Muscle layer of duodenum (tissue), 2 donors: ENCODE results near the gene PAPLN.

Experiments used
- H3K27ac ChIP-seq: one replicate; pipeline ENCODE4 v1.7.0; 2013; ENCODE audit warnings: mild to moderate bottlenecking, low read length
- H3K27me3 ChIP-seq: one replicate; pipeline ENCODE4 v1.7.0; 2013; ENCODE audit warnings: low read depth, mild to moderate bottlenecking, control low read depth, low read length
- H3K36me3 ChIP-seq, 2 donors: one replicate each; pipeline ENCODE4 v1.7.0; 2013; ENCODE audit warnings: low read length in 2 of 2, control low read depth in 1 of 2, mild to moderate bottlenecking in 1 of 2; ENCODE audit not compliant: insufficient read depth in 2 of 2, control insufficient read depth in 1 of 2
- H3K4me1 ChIP-seq, 2 donors: one replicate each; pipeline ENCODE4 v1.7.0; 2013; ENCODE audit warnings: low read length in 2 of 2, mild to moderate bottlenecking in 2 of 2, control low read depth in 1 of 2, moderate library complexity in 1 of 2; ENCODE audit not compliant: insufficient read depth in 2 of 2, control insufficient read depth in 1 of 2
- H3K4me3 ChIP-seq, 2 donors: one replicate each; pipeline ENCODE4 v1.7.0; 2013; ENCODE audit warnings: low read length in 2 of 2, low read depth in 1 of 2, mild to moderate bottlenecking in 1 of 2
- H3K9me3 ChIP-seq, 2 donors: one replicate each; pipeline ENCODE4 v1.7.0; 2013; ENCODE audit warnings: low read length in 2 of 2, control low read depth in 1 of 2, mild to moderate bottlenecking in 1 of 2; ENCODE audit not compliant: control insufficient read depth in 1 of 2
- donor health status: healthy.

The PAPLN gene

GRCh38 chr14:73254247-73255004 lies 17.1 kb downstream of the PAPLN start:
- Histone ChIP-seq H3K27ac (no peak overlapping the region), H3K4me1 (no peaks in the 10 kb centered on the region), H3K4me3 (no peak overlapping the region), H3K27me3 (no peaks in the 10 kb centered on the region), H3K36me3 (peaks cover 0 to 14% of the 10 kb centered on the region in 2 donors), H3K9me3 (no peaks in the 10 kb centered on the region)

DNA sequence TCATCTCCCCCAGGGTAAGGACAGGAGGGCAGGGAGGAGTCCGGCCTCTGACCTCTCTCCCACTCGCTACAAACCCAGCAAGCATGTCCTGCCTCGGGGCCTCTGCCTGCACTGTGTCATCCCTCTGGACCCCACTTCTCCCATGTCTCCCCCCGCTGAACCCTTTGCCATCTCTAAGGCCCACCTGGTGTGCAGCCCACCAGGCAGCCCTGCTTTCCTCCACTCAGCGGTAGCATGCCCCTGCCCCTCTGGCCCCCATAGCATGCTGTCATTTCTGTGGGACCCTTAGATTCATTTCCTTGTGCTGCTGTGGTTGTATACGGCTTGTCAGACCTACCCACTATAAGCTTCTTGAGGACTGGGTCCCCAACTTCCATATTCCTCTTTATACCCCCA lies 17.7 kb downstream of the PAPLN start:
- no peak overlapping the region for H3K27ac ChIP-seq
- H3K27me3 ChIP-seq, result no peaks in the 10 kb centered on the region
- H3K9me3 ChIP-seq, result no peaks in the 10 kb centered on the region
- peaks cover 0 to 14% of the 10 kb centered on the region in 2 donors for H3K36me3 ChIP-seq
- no peak overlapping the region for H3K4me3 ChIP-seq
- no peaks in the 10 kb centered on the region for H3K4me1 ChIP-seq

- Histone ChIP-seq H3K27ac (no peak overlapping the region), H3K36me3 (peaks cover 0 to 14% of the 10 kb centered on the region in 2 donors), H3K4me3 (no peak overlapping the region), H3K27me3 (no peaks in the 10 kb centered on the region), H3K9me3 (no peaks in the 10 kb centered on the region), H3K4me1 (no peaks in the 10 kb centered on the region)
Measured at GRCh38 chr14:73255693-73256225, 18.5 kb downstream of the PAPLN start.

DNA sequence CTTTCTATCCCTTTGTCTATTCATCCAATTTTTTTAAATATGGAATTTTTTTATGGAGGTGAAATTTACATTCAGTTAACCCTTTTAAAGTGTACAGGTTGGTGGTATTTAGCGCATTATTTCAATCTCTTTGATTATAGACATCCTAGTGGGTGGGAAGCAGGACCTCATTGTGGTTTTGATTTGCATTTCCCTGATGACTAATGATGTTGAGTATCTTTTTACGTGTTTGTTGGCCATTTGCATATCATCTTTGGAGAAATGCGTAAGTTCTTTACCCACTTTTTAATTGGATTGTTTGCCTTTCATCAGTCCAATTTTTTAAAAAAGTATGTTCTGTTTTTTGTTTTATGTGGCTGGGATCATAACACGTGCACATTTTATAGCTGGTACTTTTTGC lies 20.8 kb downstream of the PAPLN start:
- Histone ChIP-seq H3K36me3 (peaks cover 0 to 4% of the 10 kb centered on the region in 2 donors), H3K27me3 (no peaks in the 10 kb centered on the region), H3K4me1 (no peaks in the 10 kb centered on the region), H3K4me3 (no peak overlapping the region), H3K27ac (no peak overlapping the region), H3K9me3 (no peaks in the 10 kb centered on the region)

DNA sequence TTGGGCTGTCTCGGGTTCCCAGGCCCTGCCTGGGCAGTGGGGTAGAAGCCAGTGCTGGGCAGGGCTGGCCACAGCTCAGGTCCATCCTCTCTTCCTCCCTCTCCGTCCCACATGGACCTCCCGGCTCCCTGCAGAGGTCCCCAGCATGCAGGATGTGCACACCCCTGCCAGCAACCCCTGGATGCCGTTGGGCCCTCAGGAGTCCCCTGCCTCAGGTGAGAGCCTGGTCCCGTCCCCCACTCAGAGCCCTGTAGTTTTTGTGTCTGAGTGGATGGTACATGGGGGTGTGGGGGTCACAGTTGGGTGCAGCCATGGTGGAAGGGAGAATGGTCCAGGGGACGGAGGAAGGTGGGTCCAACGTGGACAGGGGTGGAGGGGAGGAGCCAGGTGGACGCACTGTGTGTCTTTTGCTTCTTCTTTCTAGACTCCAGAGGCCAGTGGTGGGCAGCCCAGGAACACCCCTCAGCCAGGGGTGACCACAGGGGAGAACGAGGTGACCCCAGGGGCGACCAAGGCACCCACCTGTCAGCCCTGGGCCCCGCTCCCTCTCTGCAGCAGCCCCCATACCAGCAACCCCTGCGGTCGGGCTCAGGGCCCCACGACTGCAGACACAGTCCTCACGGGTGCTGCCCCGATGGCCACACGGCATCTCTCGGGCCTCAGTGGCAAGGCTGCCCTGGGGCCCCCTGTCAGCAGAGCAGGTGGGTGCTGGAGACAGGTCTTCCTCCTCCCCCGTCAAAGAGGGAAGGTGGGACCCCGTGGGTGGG lies 21.7 kb downstream of the PAPLN start:
- Histone ChIP-seq H3K4me3 (no peak overlapping the region), H3K4me1 (no peaks in the 10 kb centered on the region), H3K9me3 (no peaks in the 10 kb centered on the region), H3K36me3 (peaks cover 0 to 4% of the 10 kb centered on the region in 2 donors), H3K27me3 (no peaks in the 10 kb centered on the region), H3K27ac (no peak overlapping the region)

GRCh38 chr14:73259837-73260236 lies 22.5 kb downstream of the PAPLN start:
- Histone ChIP-seq H3K9me3 (no peaks in the 10 kb centered on the region), H3K36me3 (peaks cover 0 to 4% of the 10 kb centered on the region in 2 donors), H3K4me3 (no peak overlapping the region), H3K4me1 (no peaks in the 10 kb centered on the region), H3K27ac (no peak overlapping the region), H3K27me3 (no peaks in the 10 kb centered on the region)

GRCh38 chr14:73260574-73260973 lies 23.3 kb downstream of the PAPLN start:
- Histone ChIP-seq H3K4me3 (no peak overlapping the region), H3K27me3 (no peaks in the 10 kb centered on the region), H3K9me3 (no peaks in the 10 kb centered on the region), H3K36me3 (peaks cover 0 to 4% of the 10 kb centered on the region in 2 donors), H3K27ac (no peak overlapping the region), H3K4me1 (no peaks in the 10 kb centered on the region)

- no peaks in the 10 kb centered on the region for H3K27me3 ChIP-seq
- H3K4me1 ChIP-seq, result no peaks in the 10 kb centered on the region
- peaks cover 0 to 4% of the 10 kb centered on the region in 2 donors for H3K36me3 ChIP-seq
- H3K9me3 ChIP-seq, result no peaks in the 10 kb centered on the region
- H3K27ac ChIP-seq, result no peak overlapping the region
- no peak overlapping the region for H3K4me3 ChIP-seq
Measured at GRCh38 chr14:73261075-73261474, 23.8 kb downstream of the PAPLN start.

DNA sequence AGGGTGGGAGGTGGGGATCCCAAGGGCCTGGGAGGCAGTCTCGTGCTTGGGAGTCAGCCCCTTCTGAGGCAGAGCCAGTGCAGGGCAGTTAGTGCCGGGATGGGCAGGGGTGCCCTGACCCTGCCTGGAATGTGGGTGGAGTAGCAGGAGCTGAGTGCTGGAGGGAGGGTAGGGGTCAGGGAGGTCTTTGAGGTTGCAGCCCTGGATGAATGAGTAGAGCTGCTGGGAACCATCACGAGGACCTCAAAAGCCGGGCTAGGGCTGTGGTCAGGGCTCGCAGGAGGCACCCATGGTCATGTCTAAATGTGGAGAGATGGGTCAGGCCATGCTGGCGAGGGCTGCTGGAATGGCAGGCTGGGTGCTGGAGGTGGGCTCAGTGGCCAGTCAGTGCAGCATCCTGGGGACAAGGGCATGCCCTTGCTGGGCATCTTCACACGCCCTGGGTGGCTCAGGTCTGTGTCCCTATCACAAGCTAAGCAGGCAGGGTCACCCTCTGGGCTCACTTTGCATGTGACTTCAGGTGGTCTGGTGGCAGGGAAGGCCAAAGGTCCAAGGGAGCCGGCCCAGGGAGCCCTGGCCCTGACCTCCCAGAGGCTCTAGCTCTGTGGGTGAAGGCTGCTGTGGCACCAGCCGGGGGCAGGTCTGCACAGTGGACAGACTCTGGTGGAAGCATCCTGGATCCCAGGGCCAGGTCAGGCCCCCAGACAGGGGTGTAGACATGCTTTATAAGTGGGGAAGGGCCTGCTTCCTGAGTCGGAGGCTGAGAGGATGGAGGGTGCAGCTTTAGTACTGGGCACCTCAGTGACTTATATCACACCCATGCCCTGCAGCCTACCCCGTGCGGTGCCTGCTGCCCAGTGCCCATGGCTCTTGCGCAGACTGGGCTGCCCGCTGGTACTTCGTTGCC lies 24.5 kb downstream of the PAPLN start:
- Histone ChIP-seq H3K27me3 (no peaks in the 10 kb centered on the region), H3K36me3 (peaks cover 0 to 4% of the 10 kb centered on the region in 2 donors), H3K4me3 (no peak overlapping the region), H3K4me1 (no peaks in the 10 kb centered on the region), H3K27ac (no peak overlapping the region), H3K9me3 (no peaks in the 10 kb centered on the region)

DNA sequence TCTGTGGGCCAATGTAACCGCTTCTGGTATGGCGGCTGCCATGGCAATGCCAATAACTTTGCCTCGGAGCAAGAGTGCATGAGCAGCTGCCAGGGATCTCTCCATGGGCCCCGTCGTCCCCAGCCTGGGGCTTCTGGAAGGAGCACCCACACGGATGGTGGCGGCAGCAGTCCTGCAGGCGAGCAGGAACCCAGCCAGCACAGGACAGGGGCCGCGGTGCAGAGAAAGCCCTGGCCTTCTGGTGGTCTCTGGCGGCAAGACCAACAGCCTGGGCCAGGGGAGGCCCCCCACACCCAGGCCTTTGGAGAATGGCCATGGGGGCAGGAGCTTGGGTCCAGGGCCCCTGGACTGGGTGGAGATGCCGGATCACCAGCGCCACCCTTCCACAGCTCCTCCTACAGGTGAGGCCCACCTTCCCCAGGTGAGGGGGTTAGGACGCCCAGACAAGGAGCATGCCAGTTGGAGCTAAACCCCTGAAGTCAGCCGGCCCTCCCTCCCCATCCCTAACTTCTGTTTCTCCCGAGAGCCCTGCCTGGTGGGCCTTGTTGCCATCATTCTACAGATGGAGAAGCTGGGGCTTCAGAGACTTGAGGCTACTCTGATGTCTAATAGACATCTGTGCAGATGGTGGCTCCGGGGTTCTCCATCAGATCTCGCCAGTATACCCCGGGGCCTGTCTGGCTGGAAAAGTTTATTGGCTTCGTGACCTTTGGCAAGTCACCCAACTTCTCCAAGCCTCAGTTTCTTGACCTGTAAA lies 25.3 kb downstream of the PAPLN start:
- peaks cover 0 to 4% of the 10 kb centered on the region in 2 donors for H3K36me3 ChIP-seq
- H3K4me1 ChIP-seq, result no peaks in the 10 kb centered on the region
- H3K27me3 ChIP-seq, result no peaks in the 10 kb centered on the region
- H3K9me3 ChIP-seq, result no peaks in the 10 kb centered on the region
- no peak overlapping the region for H3K27ac ChIP-seq
- H3K4me3 ChIP-seq, result no peak overlapping the region
